Naive thymus-derived CD4-positive, alpha-beta T cell (primary cell): ENCODE measurements around the gene RNASE4. TPM values are rescaled to one million over a fixed set of nuclear protein-coding genes. Genes with fewer than 3 reads are reported as not detected.
"Not testable (repeated sequence)": the region's sequence is repeated elsewhere in the genome, so short reads cannot be mapped to it uniquely, and the experiment has no call there.

Experiments used
- ATAC-seq: fragments of 150-1000 bp; cut with Tn5 transposase; 2 replicates; pipeline ENCODE4 v1.10.0; 2021; ENCODE audit warnings: mild to moderate bottlenecking, moderate library complexity
- CTCF ChIA-PET: fragments of 350-600 bp; sonication (Branson Sonifier 250); formaldehyde crosslinking; loops from one replicate; lab custom pipeline; 2021; ENCODE audit warnings: antibody characterized with exemption; lab: Charles Lee
- POLR2A ChIA-PET: fragments of 350-600 bp; sonication (Branson Sonifier 250); formaldehyde crosslinking; loops from one replicate; lab custom pipeline; 2021; ENCODE audit warnings: antibody characterized with exemption, inconsistent platforms; lab: Charles Lee
- DNase-seq, 9 donors: peaks; one replicate each; pipeline versions ENCODE4 v3.0.0 to v3.0.0-alpha.2; 2020 to 2022; ENCODE audit warnings: mixed read lengths in 1 of 9
- H3K27ac ChIP-seq: one replicate; pipeline ENCODE4 v1.7.0; 2013; ENCODE audit warnings: mild to moderate bottlenecking, low read depth, low read length, moderate library complexity
- H3K27me3 ChIP-seq, 2 donors: one replicate each; pipeline ENCODE4 v1.7.0; 2013; ENCODE audit warnings: low read length in 2 of 2, mild to moderate bottlenecking in 2 of 2, moderate library complexity in 2 of 2; ENCODE audit not compliant: control insufficient read depth in 2 of 2, insufficient read depth in 2 of 2
- H3K36me3 ChIP-seq, 3 experiments: 1 replicate in 2 of 3; 2 replicates in 1 of 3; pipeline ENCODE4 v1.7.0; 2013; ENCODE audit warnings: low read length in 3 of 3, mild to moderate bottlenecking in 3 of 3, moderate library complexity in 1 of 3; ENCODE audit not compliant: insufficient read depth in 3 of 3, control insufficient read depth in 2 of 3
- H3K4me1 ChIP-seq, 2 donors: one replicate each; pipeline ENCODE4 v1.7.0; 2013; ENCODE audit warnings: low read length in 2 of 2, mild to moderate bottlenecking in 2 of 2, moderate library complexity in 1 of 2; ENCODE audit not compliant: control insufficient read depth in 2 of 2, insufficient read depth in 2 of 2
- H3K4me3 ChIP-seq: 2 replicates; pipeline ENCODE4 v1.7.0; 2013; ENCODE audit warnings: mild to moderate bottlenecking, low read length
- H3K9me3 ChIP-seq, 3 experiments: 1 replicate in 2 of 3; 2 replicates in 1 of 3; pipeline ENCODE4 v1.7.0; 2013; ENCODE audit warnings: low read length in 3 of 3; ENCODE audit not compliant: control insufficient read depth in 2 of 3
- H3K27ac Mint-ChIP-seq, 9 donors: one replicate each; pipeline ENCODE4 v1.8.0; 2020 to 2022; ENCODE audit warnings: mixed read lengths in 9 of 9, mild to moderate bottlenecking in 8 of 9, moderate library complexity in 5 of 9, inconsistent platforms in 2 of 9
- H3K27me3 Mint-ChIP-seq, 5 donors: one replicate each; pipeline ENCODE4 v1.8.0; 2021 to 2022; ENCODE audit warnings: mixed read lengths in 5 of 5, mild to moderate bottlenecking in 1 of 5
- H3K36me3 Mint-ChIP-seq, 5 donors: one replicate each; pipeline ENCODE4 v1.8.0; 2020 to 2022; ENCODE audit warnings: mixed read lengths in 5 of 5, mild to moderate bottlenecking in 3 of 5, inconsistent platforms in 1 of 5
- H3K4me1 Mint-ChIP-seq, 7 donors: one replicate each; pipeline ENCODE4 v1.8.0; 2020 to 2022; ENCODE audit warnings: mixed read lengths in 7 of 7, mild to moderate bottlenecking in 3 of 7, inconsistent platforms in 1 of 7
- H3K4me3 Mint-ChIP-seq, 10 donors: one replicate each; pipeline ENCODE4 v1.8.0; 2020 to 2022; ENCODE audit warnings: mild to moderate bottlenecking in 10 of 10, mixed read lengths in 10 of 10, moderate library complexity in 6 of 10, inconsistent platforms in 2 of 10
- H3K9me3 Mint-ChIP-seq, 11 donors: one replicate each; pipeline ENCODE4 v1.8.0; 2020 to 2022; ENCODE audit warnings: mixed read lengths in 11 of 11, mild to moderate bottlenecking in 4 of 11, inconsistent platforms in 1 of 11, moderate library complexity in 1 of 11
- intact Hi-C, 2 donors: fragments of 100-400 bp; cut with micrococcal nuclease; formaldehyde crosslinking; loops; one replicate each; pipeline ENCODE4 v1.15.1; 2023
- polyA plus RNA-seq, 2 donors: library from polyadenylated mRNA; unstranded; fragments of 300-500 nt; fragmentation: Illumina TruSeq; gene quantifications; one replicate each; pipeline ENCODE4 v1.2.3, GENCODE V29; 2021
- total RNA-seq, 6 experiments: library from RNA in 5 of 6; stranded (reverse) in 5 of 6; gene quantifications; 1 replicate in 5 of 6; 2 replicates in 1 of 6; pipeline ENCODE4 v1.2.3 and lab custom pipeline; 2021 to 2026

The RNASE4 gene
- total and polyA plus RNA-seq, 7 experiments from 2014 or later, result 0.17 to 4.2 (median 0.47) TPM; not detected in 1

DNA sequence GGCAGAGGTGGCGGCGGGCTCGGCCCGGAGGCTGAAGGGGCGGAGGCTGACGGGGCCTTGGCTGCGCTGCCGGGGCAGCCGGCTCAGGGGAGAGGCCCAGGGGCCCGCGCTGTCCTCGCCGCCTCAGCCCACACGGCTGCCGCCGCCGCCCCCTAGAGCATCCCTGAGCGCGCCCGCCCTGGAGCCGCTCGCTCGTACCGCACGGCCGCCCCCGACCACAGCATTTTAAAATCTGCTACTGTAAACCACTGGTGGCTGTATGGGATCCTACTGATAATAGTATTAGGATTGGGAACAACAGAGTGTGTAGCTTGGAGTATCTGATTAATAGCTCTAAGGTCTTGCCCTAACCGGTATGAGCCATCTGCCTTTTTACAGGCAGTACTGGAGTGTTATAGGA lies 39.1 kb downstream of the RNASE4 start:
- no peak for ATAC-seq
- H3K27ac Mint-ChIP-seq, result no peak overlapping the region
- H3K36me3 Mint-ChIP-seq, result no peaks in the 10 kb centered on the region
- intact Hi-C loops, result no loop called here
- H3K4me1 Mint-ChIP-seq, result peaks cover 0 to 9% (median 3%) of the 10 kb centered on the region in 7 donors
- H3K4me3 Mint-ChIP-seq, result peak overlapping the region in 1 of 10 donors; percentile 17
- ChIA-PET CTCF (no interaction called here), POLR2A (no interaction called here)
- peaks cover 0 to 2% (median 0%) of the 10 kb centered on the region in 11 donors for H3K9me3 Mint-ChIP-seq
- H3K27me3 Mint-ChIP-seq, result peaks cover 42 to 59% (median 50%) of the 10 kb centered on the region in 5 donors
- Histone ChIP-seq H3K4me1 (no peaks in the 10 kb centered on the region), H3K4me3 (no peak overlapping the region), H3K9me3 (no peaks in the 10 kb centered on the region), H3K36me3 (no peaks in the 10 kb centered on the region), H3K27ac (no peak overlapping the region), H3K27me3 (peaks cover 0 to 7% of the 10 kb centered on the region in 2 donors)
- no peak for DNase-seq

DNA sequence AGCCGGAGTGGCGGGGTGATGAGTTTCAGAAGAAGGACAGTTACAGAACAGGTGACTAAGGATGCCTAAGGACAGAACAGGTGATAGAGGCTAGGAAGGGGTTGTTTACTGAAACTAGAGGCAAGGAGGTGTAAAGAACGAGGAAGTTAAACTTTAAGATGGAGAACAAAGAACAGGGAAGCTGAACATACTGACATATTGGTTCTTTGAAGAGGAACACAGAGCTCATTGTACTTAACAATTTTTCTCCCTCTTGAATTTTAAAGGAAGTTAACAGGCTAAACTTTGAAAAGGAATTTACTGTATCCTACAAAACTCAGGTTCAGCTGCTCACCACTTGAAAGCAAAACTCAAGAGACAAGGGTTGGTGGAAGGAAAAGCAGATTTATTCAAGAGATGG lies 41.8 kb downstream of the RNASE4 start:
- H3K27me3 ChIP-seq, H3K4me1 Mint-ChIP-seq, CTCF ChIA-PET, H3K27ac ChIP-seq, H3K36me3 ChIP-seq, H3K4me3 Mint-ChIP-seq, H3K36me3 Mint-ChIP-seq, H3K9me3 ChIP-seq, DNase-seq, H3K4me3 ChIP-seq, H3K9me3 Mint-ChIP-seq, H3K4me1 ChIP-seq, ATAC-seq, H3K27ac Mint-ChIP-seq, intact Hi-C loops, POLR2A ChIA-PET: not testable (repeated sequence)
- H3K27me3 Mint-ChIP-seq, result peaks cover 40 to 54% (median 52%) of the 10 kb centered on the region in 5 donors

GRCh38 chr14:20726531-20726930 lies 42.2 kb downstream of the RNASE4 start:
- H3K27ac Mint-ChIP-seq, result no peak overlapping the region
- no peaks in the 10 kb centered on the region for H3K9me3 ChIP-seq
- no peaks in the 10 kb centered on the region for H3K4me1 ChIP-seq
- H3K4me3 ChIP-seq, result no peak overlapping the region
- no peaks in the 10 kb centered on the region for H3K36me3 ChIP-seq
- ChIA-PET POLR2A (no interaction called here), CTCF (interaction anchor here (0.7 kb wide), 1 partner anchor 131 kb away, joined by 3 read pairs; no protein-coding TSS in a partner anchor)
- H3K27me3 ChIP-seq, result peaks cover 0 to 7% of the 10 kb centered on the region in 2 donors
- intact Hi-C loops, result no loop called here
- DNase-seq (no peak), ATAC-seq (no peak)
- H3K4me1 Mint-ChIP-seq, result peaks cover 0 to 9% (median 3%) of the 10 kb centered on the region in 7 donors
- peaks cover 0 to 1% (median 0%) of the 10 kb centered on the region in 11 donors for H3K9me3 Mint-ChIP-seq
- H3K4me3 Mint-ChIP-seq, result no peak overlapping the region
- no peak overlapping the region for H3K27ac ChIP-seq
- H3K36me3 Mint-ChIP-seq, result no peaks in the 10 kb centered on the region
- peaks cover 36 to 51% (median 51%) of the 10 kb centered on the region in 5 donors for H3K27me3 Mint-ChIP-seq

GRCh38 chr14:20730891-20731290 lies 46.5 kb downstream of the RNASE4 start:
- Mint-ChIP-seq H3K27me3 (peaks cover 11 to 22% (median 17%) of the 10 kb centered on the region in 5 donors), H3K4me1 (peaks cover 0 to 7% (median 0%) of the 10 kb centered on the region in 7 donors), H3K27ac (no peak overlapping the region), H3K4me3 (no peak overlapping the region), H3K9me3 (no peaks in the 10 kb centered on the region), H3K36me3 (no peaks in the 10 kb centered on the region)
- no peaks in the 10 kb centered on the region for H3K9me3 ChIP-seq
- ATAC-seq (no peak), DNase-seq (no peak)
- H3K27me3 ChIP-seq, result no peaks in the 10 kb centered on the region
- CTCF ChIA-PET, result interaction anchor here (1.0 kb wide), 1 partner anchor 143 kb away, joined by 3 read pairs; no protein-coding TSS in a partner anchor
- POLR2A ChIA-PET, result no interaction called here
- intact Hi-C loops, result no loop called here
- H3K36me3 ChIP-seq, result no peaks in the 10 kb centered on the region
- H3K4me3 ChIP-seq, result no peak overlapping the region
- H3K4me1 ChIP-seq, result no peaks in the 10 kb centered on the region
- H3K27ac ChIP-seq, result no peak overlapping the region

DNA sequence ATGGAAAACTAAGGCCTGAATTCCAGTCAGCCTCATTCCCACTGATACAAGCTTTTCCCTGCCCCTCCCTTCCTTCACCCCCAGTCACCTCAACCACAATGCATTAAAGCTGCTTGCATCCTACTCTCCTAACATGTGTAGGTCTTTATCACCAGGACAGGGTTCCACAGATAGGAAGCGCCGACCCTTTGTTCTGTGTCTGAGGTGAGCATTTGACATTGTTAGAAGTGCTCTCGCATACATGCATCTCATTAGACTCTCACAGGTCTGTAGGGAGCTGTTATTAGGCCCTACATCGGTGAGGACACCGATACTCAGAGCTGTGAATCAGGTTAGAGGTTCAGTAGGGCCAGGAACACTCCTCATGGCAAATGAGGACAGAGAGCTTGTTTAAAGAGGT lies 48.1 kb downstream of the RNASE4 start:
- H3K36me3 ChIP-seq, result no peaks in the 10 kb centered on the region
- H3K36me3 Mint-ChIP-seq, result no peaks in the 10 kb centered on the region
- H3K27ac ChIP-seq, result no peak overlapping the region
- peaks cover 0 to 5% (median 0%) of the 10 kb centered on the region in 7 donors for H3K4me1 Mint-ChIP-seq
- H3K4me3 ChIP-seq, result no peak overlapping the region
- no peak overlapping the region for H3K27ac Mint-ChIP-seq
- intact Hi-C loops, result no loop called here
- no peak for ATAC-seq
- no peak overlapping the region for H3K4me3 Mint-ChIP-seq
- no peaks in the 10 kb centered on the region for H3K4me1 ChIP-seq
- peaks cover 0 to 9% (median 6%) of the 10 kb centered on the region in 5 donors for H3K27me3 Mint-ChIP-seq
- H3K27me3 ChIP-seq, result no peaks in the 10 kb centered on the region
- DNase-seq, result no peak
- POLR2A ChIA-PET, result interaction anchor here (0.6 kb wide), 1 partner anchor 34 kb away, joined by 3 read pairs; no protein-coding TSS in a partner anchor
- H3K9me3 ChIP-seq, result no peaks in the 10 kb centered on the region
- CTCF ChIA-PET, result no interaction called here
- H3K9me3 Mint-ChIP-seq, result no peaks in the 10 kb centered on the region

- Mint-ChIP-seq H3K27me3 (peaks cover 0 to 4% (median 0%) of the 10 kb centered on the region in 5 donors), H3K9me3 (no peaks in the 10 kb centered on the region), H3K36me3 (no peaks in the 10 kb centered on the region), H3K27ac (no peak overlapping the region), H3K4me3 (no peak overlapping the region), H3K4me1 (peaks cover 0 to 5% (median 0%) of the 10 kb centered on the region in 7 donors)
- ChIA-PET POLR2A (interaction anchor here (0.6 kb wide), 1 partner anchor 167 kb away, joined by 3 read pairs; no protein-coding TSS in a partner anchor), CTCF (no interaction called here)
- H3K27ac ChIP-seq, result no peak overlapping the region
- ATAC-seq, result no peak
- no peak overlapping the region for H3K4me3 ChIP-seq
- H3K27me3 ChIP-seq, result no peaks in the 10 kb centered on the region
- intact Hi-C loops, result no loop called here
- no peaks in the 10 kb centered on the region for H3K4me1 ChIP-seq
- no peak for DNase-seq
- no peaks in the 10 kb centered on the region for H3K36me3 ChIP-seq
- H3K9me3 ChIP-seq, result no peaks in the 10 kb centered on the region
Measured at GRCh38 chr14:20732979-20733635, 48.7 kb downstream of the RNASE4 start.
